H9 (cell line): ENCODE results near the gene HS6ST3. TPM values are rescaled to one million over a fixed set of nuclear protein-coding genes. Genes with fewer than 3 reads are reported as not detected.

ENCODE experiments used
- DNase-seq: peaks from one replicate; pipeline ENCODE4 v3.0.0-alpha.2; 2017
- H2AFZ ChIP-seq: one replicate; pipeline ENCODE4 v1.6.1; 2013; ENCODE audit warnings: mild to moderate bottlenecking, low read length, control low read depth, moderate library complexity
- H2AK5ac ChIP-seq: 2 replicates; pipeline ENCODE4 v1.6.1; 2013; ENCODE audit warnings: low read length, control low read depth, mixed read lengths; ENCODE audit not compliant: insufficient read length
- H2BK120ac ChIP-seq: one replicate; pipeline ENCODE4 v1.6.1; 2013; ENCODE audit warnings: low read depth, mild to moderate bottlenecking, low read length, control low read depth, inconsistent platforms; ENCODE audit not compliant: poor library complexity, severe bottlenecking
- H2BK12ac ChIP-seq: 2 replicates; pipeline ENCODE4 v1.6.1; 2013; ENCODE audit warnings: low read length, control low read depth, mixed read lengths, low read depth; ENCODE audit not compliant: insufficient read length
- H2BK15ac ChIP-seq: 2 replicates; pipeline ENCODE4 v1.6.1; 2013; ENCODE audit warnings: low read depth, low read length, control low read depth
- H2BK20ac ChIP-seq: one replicate; pipeline ENCODE4 v1.6.1; 2013; ENCODE audit warnings: low read depth, mild to moderate bottlenecking, low read length, control low read depth, inconsistent platforms; ENCODE audit not compliant: poor library complexity, severe bottlenecking
- H2BK5ac ChIP-seq: 2 replicates; pipeline ENCODE4 v1.6.1; 2013; ENCODE audit warnings: low read length, control low read depth, mixed read lengths; ENCODE audit not compliant: insufficient read length
- H3K14ac ChIP-seq: 2 replicates; pipeline ENCODE4 v1.6.1; 2013; ENCODE audit warnings: low read length, control low read depth; ENCODE audit not compliant: insufficient read depth
- H3K18ac ChIP-seq: 2 replicates; pipeline ENCODE4 v1.6.1; 2013; ENCODE audit warnings: low read depth, mild to moderate bottlenecking, mixed read lengths, low read length, control low read depth; ENCODE audit not compliant: insufficient read length
- H3K23ac ChIP-seq: 2 replicates; pipeline ENCODE4 v1.6.1; 2013; ENCODE audit warnings: low read length, control low read depth, mixed read lengths, low read depth; ENCODE audit not compliant: insufficient read length
- H3K23me2 ChIP-seq: 2 replicates; pipeline ENCODE4 v1.6.1; 2013; ENCODE audit warnings: low read depth, mild to moderate bottlenecking, mixed read lengths, low read length, control low read depth; ENCODE audit not compliant: insufficient read length, poor library complexity, severe bottlenecking
- H3K27ac ChIP-seq: 2 replicates; pipeline ENCODE4 v1.5.1; 2013; ENCODE audit warnings: low read length, control low read depth, mixed read lengths, low read depth; ENCODE audit not compliant: insufficient read length
- H3K27me3 ChIP-seq: 2 replicates; pipeline ENCODE4 v1.6.1; 2013; ENCODE audit warnings: low read length, control low read depth, inconsistent platforms; ENCODE audit not compliant: insufficient read depth
- H3K4ac ChIP-seq: 2 replicates; pipeline ENCODE4 v1.6.1; 2013; ENCODE audit warnings: low read depth, mild to moderate bottlenecking, control low read depth, inconsistent platforms, low read length, moderate library complexity
- H3K4me1 ChIP-seq: 2 replicates; pipeline ENCODE4 v1.6.1; 2013; ENCODE audit warnings: low read length, control low read depth, inconsistent platforms; ENCODE audit not compliant: insufficient read depth
- H3K4me2 ChIP-seq: 2 replicates; pipeline ENCODE4 v1.6.1; 2013; ENCODE audit warnings: low read length, control low read depth, mixed read lengths; ENCODE audit not compliant: insufficient read length, insufficient read depth
- H3K56ac ChIP-seq: 2 replicates; pipeline ENCODE4 v1.6.1; 2013; ENCODE audit warnings: low read depth, mild to moderate bottlenecking, mixed read lengths, low read length, control low read depth; ENCODE audit not compliant: insufficient read length
- H3K79me1 ChIP-seq: 2 replicates; pipeline ENCODE4 v1.6.1; 2013; ENCODE audit warnings: low read depth, mild to moderate bottlenecking, moderate library complexity, low read length, control low read depth, inconsistent platforms; ENCODE audit not compliant: insufficient read depth, poor library complexity, severe bottlenecking
- H3K79me2 ChIP-seq: 2 replicates; pipeline ENCODE4 v1.6.1; 2013; ENCODE audit warnings: low read length, control low read depth, inconsistent platforms; ENCODE audit not compliant: insufficient read depth
- H3K9ac ChIP-seq: 2 replicates; pipeline ENCODE4 v1.6.1; 2013; ENCODE audit warnings: low read length, control low read depth, mixed read lengths; ENCODE audit not compliant: insufficient read length; ENCODE audit errors: extremely low read depth
- H3K9me3 ChIP-seq: one replicate; pipeline ENCODE4 v1.6.1; 2013; ENCODE audit warnings: low read depth, low read length, inconsistent platforms; ENCODE audit not compliant: control insufficient read depth
- H3T11ph ChIP-seq: one replicate; pipeline ENCODE4 v1.6.1; 2013; ENCODE audit warnings: mild to moderate bottlenecking, low read length, control low read depth, inconsistent platforms
- H4K20me1 ChIP-seq: one replicate; pipeline ENCODE4 v1.6.1; 2013; ENCODE audit not compliant: control insufficient read depth, insufficient read length, insufficient read depth
- H4K5ac ChIP-seq: 2 replicates; pipeline ENCODE4 v1.6.1; 2013; ENCODE audit warnings: low read depth, mild to moderate bottlenecking, mixed read lengths, low read length, control low read depth; ENCODE audit not compliant: insufficient read length
- H4K8ac ChIP-seq: replicated peaks from 2 replicates; pipeline ENCODE4 v1.6.1; 2013; ENCODE audit warnings: low read length, control low read depth, mixed read lengths, low read depth; ENCODE audit not compliant: insufficient read length
- H4K91ac ChIP-seq: 2 replicates; pipeline ENCODE4 v1.6.1; 2013; ENCODE audit warnings: low read depth, mild to moderate bottlenecking, moderate library complexity, mixed read lengths, low read length, control low read depth; ENCODE audit not compliant: insufficient read length
- H3K27ac Mint-ChIP-seq, 3 experiments: 2 replicates in 2 of 3; 3 replicates in 1 of 3; pipeline ENCODE4 v1.8.0; 2020 to 2021; ENCODE audit warnings: mixed read lengths in 3 of 3, mild to moderate bottlenecking in 1 of 3, moderate library complexity in 1 of 3
- H3K27me3 Mint-ChIP-seq: 2 replicates; pipeline ENCODE4 v1.8.0; 2021; ENCODE audit warnings: low read depth, mild to moderate bottlenecking, moderate library complexity, mixed read lengths
- H3K36me3 Mint-ChIP-seq, 3 experiments: 2 replicates in 2 of 3; 3 replicates in 1 of 3; pipeline ENCODE4 v1.8.0; 2020 to 2021; ENCODE audit warnings: low read depth in 3 of 3, mixed read lengths in 3 of 3; ENCODE audit not compliant: insufficient read depth in 1 of 3
- H3K4me1 Mint-ChIP-seq, 2 experiments: 2 replicates each; pipeline ENCODE4 v1.8.0; 2020; ENCODE audit warnings: mixed read lengths in 2 of 2
- H3K4me3 Mint-ChIP-seq, 2 experiments: 2 replicates in 1 of 2; 3 replicates in 1 of 2; pipeline ENCODE4 v1.8.0; 2020 to 2021; ENCODE audit warnings: mild to moderate bottlenecking in 2 of 2, mixed read lengths in 2 of 2, moderate library complexity in 1 of 2
- H3K9me3 Mint-ChIP-seq, 2 experiments: 2 replicates in 1 of 2; 3 replicates in 1 of 2; pipeline ENCODE4 v1.8.0; 2020; ENCODE audit warnings: mild to moderate bottlenecking in 2 of 2, mixed read lengths in 2 of 2, moderate library complexity in 1 of 2
- CTCF ChIP-seq: fragments of 200-600 bp; sonication (generic); conservative IDR thresholded peaks from 3 replicates; pipeline ENCODE4 v1.8.0; 2021; ENCODE audit warnings: antibody characterized with exemption, mild to moderate bottlenecking
- WGBS: extraction: QIAGEN DNeasy Blood & Tissue Kit; methylation state at CpG from one replicate; pipeline ENCODE4 v1.1.7; 2013; ENCODE audit warnings: missing lambda C conversion rate, low lambda C conversion rate, mixed read lengths; ENCODE audit not compliant: insufficient read length; ENCODE audit errors: extremely low coverage; 5-methylcytosine and 5-hydroxymethylcytosine counted together
- total RNA-seq: library from RNA; stranded (reverse); gene quantifications from 2 replicates; pipeline ENCODE4 v1.2.1, GENCODE V29; 2021

The HS6ST3 gene
- total RNA-seq, 1 experiment from 2014 or later, result 0.44 TPM

GRCh38 chr13:96216543-96216942 lies 126.6 kb downstream of the HS6ST3 start:
- no CpG with 5 or more reads among the region's 6 CpGs for WGBS
- no peak overlapping the region for H2AK5ac ChIP-seq

More at GRCh38 chr13:96216543-96216942, 126.6 kb downstream of the HS6ST3 start:
- H3K9me3 Mint-ChIP-seq, result no peaks in the 10 kb centered on the region; a peak in 2 of 5 replicates
- no peaks in the 10 kb centered on the region for H3K27me3 ChIP-seq
- H3K56ac ChIP-seq, result no peak overlapping the region
- H3T11ph ChIP-seq, result no peak overlapping the region
- no peak overlapping the region for H3K4me2 ChIP-seq
- H3K79me2 ChIP-seq, result no peaks in the 10 kb centered on the region
- H3K79me1 ChIP-seq, result no peaks in the 10 kb centered on the region
- DNase-seq, result peak; percentile 36
- no peaks in the 10 kb centered on the region; the same call in 1 of the 2 replicates for H3K27me3 Mint-ChIP-seq
- no peak overlapping the region for H2BK15ac ChIP-seq
- no peak overlapping the region for H3K27ac ChIP-seq
- H3K9ac ChIP-seq, result no peak overlapping the region
- no peaks in the 10 kb centered on the region for H3K23me2 ChIP-seq
- H4K8ac ChIP-seq, result no peak overlapping the region
- no peak overlapping the region for H3K14ac ChIP-seq
- H3K4ac ChIP-seq, result no peak overlapping the region
- H3K36me3 Mint-ChIP-seq, result 0 out of 7 replicates have a peak, but pooled peaks cover 0 to 4% (median 0%) of the 10 kb centered on the region in 3 experiments
- peak; percentile 55; the same call in 2 of the 3 replicates for TF ChIP-seq CTCF
- no peaks in the 10 kb centered on the region for H3K4me1 ChIP-seq
- no peak overlapping the region for H4K5ac ChIP-seq
- H3K18ac ChIP-seq, result no peak overlapping the region
- no peak overlapping the region for H2BK20ac ChIP-seq
- H3K23ac ChIP-seq, result no peak overlapping the region
- H3K4me3 Mint-ChIP-seq, result no peak overlapping the region
- H4K91ac ChIP-seq, result no peak overlapping the region
- H2AFZ ChIP-seq, result no peak overlapping the region
- no peak overlapping the region for H2BK120ac ChIP-seq
- no peak overlapping the region; a peak in 1 of 7 replicates for H3K27ac Mint-ChIP-seq
- H3K9me3 ChIP-seq, result no peaks in the 10 kb centered on the region
- H2BK5ac ChIP-seq, result no peak overlapping the region
- peaks cover 0 to 2% of the 10 kb centered on the region in 2 experiments; a peak in 2 of 4 replicates for H3K4me1 Mint-ChIP-seq
- H2BK12ac ChIP-seq, result no peak overlapping the region
- no peaks in the 10 kb centered on the region for H4K20me1 ChIP-seq
